ENCODE results near the gene IRF2BPL. TPM values are rescaled to one million over a fixed set of nuclear protein-coding genes. Genes with fewer than 3 reads are reported as not detected.

The IRF2BPL gene
- total RNA-seq, 4 donors from 2014 or later: 58.6 to 105 (median 98.4) TPM

- 94% methylated on average over 4 of the region's 4 CpGs for WGBS
Observed at GRCh38 chr14:76986231-76986565, 42.3 kb downstream of the IRF2BPL start.

GRCh38 chr14:76985540-76986230 is 42.8 kb downstream of the IRF2BPL start:
- Histone ChIP-seq H3K4me3 (no peak overlapping the region), H3K27ac (replicated peaks in 1 of 4) (no peak overlapping the region), H3K9me3 (no peaks in the 10 kb centered on the region), H3K27me3 (no peaks in the 10 kb centered on the region), H3K36me3 (no peaks in the 10 kb centered on the region), H3K4me1 (no peaks in the 10 kb centered on the region)
- TF ChIP-seq EP300 (IDR thresholded peaks at IDR 0.05) (no peak), CTCF (IDR thresholded peaks at IDR 0.05) (no peak), POLR2AphosphoS5 (IDR thresholded peaks at IDR 0.05) (no peak), POLR2A (IDR thresholded peaks at IDR 0.05; ENCODE audit: low read depth) (no peak)
- DNase-seq (ENCODE audit: extremely low spot score): no peak
- WGBS: 40% methylated on average over 2 of the region's 4 CpGs
- intact Hi-C loops (cut with DNase I): no loop called here

More at GRCh38 chr14:76986231-76986565, 42.3 kb downstream of the IRF2BPL start:
- Histone ChIP-seq H3K36me3 (no peaks in the 10 kb centered on the region), H3K4me1 (no peaks in the 10 kb centered on the region), H3K4me3 (no peak overlapping the region), H3K27ac (replicated peaks in 1 of 4) (no peak overlapping the region), H3K27me3 (no peaks in the 10 kb centered on the region), H3K9me3 (no peaks in the 10 kb centered on the region)
- DNase-seq (ENCODE audit: extremely low spot score): no peak
- intact Hi-C loops (cut with DNase I): no loop called here
- TF ChIP-seq CTCF (IDR thresholded peaks at IDR 0.05): no peak
- TF ChIP-seq POLR2AphosphoS5 (IDR thresholded peaks at IDR 0.05): no peak
- TF ChIP-seq POLR2A (IDR thresholded peaks at IDR 0.05; ENCODE audit: low read depth): no peak
- TF ChIP-seq EP300 (IDR thresholded peaks at IDR 0.05): no peak

- H3K27ac ChIP-seq (replicated peaks in 1 of 4): no peak overlapping the region
- H3K36me3 ChIP-seq: no peaks in the 10 kb centered on the region
- no peaks in the 10 kb centered on the region for H3K27me3 ChIP-seq
- intact Hi-C loops (cut with DNase I): no loop called here
- no peak for DNase-seq (ENCODE audit: extremely low spot score)
- 91% methylated on average over 4 of the region's 6 CpGs for WGBS
- no peaks in the 10 kb centered on the region for H3K9me3 ChIP-seq
- TF ChIP-seq EP300 (IDR thresholded peaks at IDR 0.05) (no peak), POLR2AphosphoS5 (IDR thresholded peaks at IDR 0.05) (no peak), CTCF (IDR thresholded peaks at IDR 0.05) (no peak), POLR2A (IDR thresholded peaks at IDR 0.05; ENCODE audit: low read depth) (no peak)
- H3K4me1 ChIP-seq: no peaks in the 10 kb centered on the region
- H3K4me3 ChIP-seq: no peak overlapping the region
Observed at GRCh38 chr14:76984787-76985375, 43.6 kb downstream of the IRF2BPL start.

- intact Hi-C loops (cut with DNase I): no loop called here
Observed at GRCh38 chr14:76984297-76984696, 44.2 kb downstream of the IRF2BPL start.

More at GRCh38 chr14:76984297-76984696, 44.2 kb downstream of the IRF2BPL start:
- TF ChIP-seq POLR2AphosphoS5 (IDR thresholded peaks at IDR 0.05) (no peak), CTCF (IDR thresholded peaks at IDR 0.05) (no peak), POLR2A (IDR thresholded peaks at IDR 0.05; ENCODE audit: low read depth) (no peak), EP300 (IDR thresholded peaks at IDR 0.05) (no peak)
- no peak for DNase-seq (ENCODE audit: extremely low spot score)
- no peaks in the 10 kb centered on the region for H3K27me3 ChIP-seq
- H3K36me3 ChIP-seq: no peaks in the 10 kb centered on the region
- H3K9me3 ChIP-seq: no peaks in the 10 kb centered on the region
- H3K4me1 ChIP-seq: no peaks in the 10 kb centered on the region
- WGBS: 69% methylated on average over 4 of the region's 4 CpGs
- no peak overlapping the region for H3K4me3 ChIP-seq
- H3K27ac ChIP-seq (replicated peaks in 1 of 4): no peak overlapping the region
